ENCODE results near the gene CHAF1B.
"Not testable (repeated sequence)": the region's sequence is repeated elsewhere in the genome, so short reads cannot be mapped to it uniquely, and the experiment has no call there.

CHAF1B gene

DNA sequence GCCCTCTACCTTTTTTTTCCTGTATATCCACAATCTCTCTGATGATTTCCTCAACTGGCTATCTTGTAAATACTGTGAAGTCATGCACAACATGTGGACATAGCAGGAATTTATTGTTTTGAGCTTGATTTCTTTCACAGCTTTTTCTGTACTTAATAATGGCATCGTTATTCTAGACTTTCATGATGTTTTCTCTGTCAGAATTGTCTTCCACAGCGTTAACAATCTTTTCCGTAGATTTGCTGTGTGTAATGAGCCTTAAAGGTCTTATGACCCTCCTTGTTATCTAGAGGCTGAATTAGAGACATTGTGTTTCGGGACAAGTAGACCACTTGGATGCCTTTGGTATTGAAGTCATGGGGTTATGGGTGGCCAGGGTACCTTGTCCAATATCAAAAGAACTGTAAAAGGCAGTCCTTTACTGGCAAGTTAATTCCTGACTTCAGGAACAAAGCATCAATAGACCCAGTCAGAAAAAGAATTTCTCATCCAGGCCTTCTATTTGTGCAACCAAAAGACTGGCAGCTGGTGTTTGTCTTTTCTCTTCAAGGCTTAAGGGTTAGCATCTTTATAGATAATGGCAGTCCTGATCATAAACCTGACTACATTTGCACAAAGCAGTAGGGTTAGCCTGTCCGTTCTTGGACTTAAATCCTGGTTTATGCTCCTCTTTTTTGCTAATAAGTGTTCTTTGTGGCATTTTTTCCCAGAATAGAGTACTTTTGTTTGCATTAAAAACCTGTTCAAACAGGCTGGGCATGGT, 30.1 kb upstream of the CHAF1B start:
- no peak overlapping the region for H3K4me3 ChIP-seq
- no peak overlapping the region for H3K4me2 ChIP-seq
- H3K27me3 ChIP-seq: no peaks in the 10 kb centered on the region
- no peak overlapping the region for H3K27ac ChIP-seq
- 0 out of 2 replicates have a peak, but pooled peaks cover 5% of the 10 kb centered on the region for H4K20me1 ChIP-seq
- H3K9ac ChIP-seq: no peak overlapping the region
- no peaks in the 10 kb centered on the region for H3K4me1 ChIP-seq
- TF ChIP-seq Cebpa-rat (IDR thresholded peaks at IDR 0.05): no peak
- H3K9me3 ChIP-seq: no peaks in the 10 kb centered on the region
- H3K36me3 ChIP-seq: peaks cover 88% of the 10 kb centered on the region

DNA sequence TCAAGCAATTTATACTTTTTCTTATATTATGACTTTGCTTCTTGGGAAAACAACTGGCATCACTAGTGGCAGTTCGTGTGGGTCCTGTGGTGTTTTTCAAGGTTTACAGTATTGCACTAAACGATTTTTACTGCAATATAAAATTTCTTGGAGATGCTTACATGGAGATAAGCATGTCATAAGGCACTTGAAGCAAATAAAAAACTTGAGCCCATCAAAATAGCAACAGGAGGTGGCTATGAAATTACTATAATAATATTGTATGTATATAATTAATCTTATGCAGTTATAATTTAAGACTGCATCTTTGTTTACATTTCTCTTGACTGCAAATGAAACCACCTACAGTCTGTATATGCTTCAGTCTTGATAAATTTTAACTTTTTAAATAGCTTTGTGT, 29.3 kb upstream of the CHAF1B start:
- Histone ChIP-seq H3K4me2 (no peak overlapping the region), H3K27ac (no peak overlapping the region), H3K9ac (no peak overlapping the region), H3K4me3 (no peak overlapping the region), H3K27me3 (no peaks in the 10 kb centered on the region), H3K9me3 (no peaks in the 10 kb centered on the region), H4K20me1 (0 out of 2 replicates have a peak, but pooled peaks cover 5% of the 10 kb centered on the region), H3K36me3 (peaks cover 88% of the 10 kb centered on the region), H3K4me1 (no peaks in the 10 kb centered on the region)
- no peak for TF ChIP-seq Cebpa-rat (IDR thresholded peaks at IDR 0.05)

DNA sequence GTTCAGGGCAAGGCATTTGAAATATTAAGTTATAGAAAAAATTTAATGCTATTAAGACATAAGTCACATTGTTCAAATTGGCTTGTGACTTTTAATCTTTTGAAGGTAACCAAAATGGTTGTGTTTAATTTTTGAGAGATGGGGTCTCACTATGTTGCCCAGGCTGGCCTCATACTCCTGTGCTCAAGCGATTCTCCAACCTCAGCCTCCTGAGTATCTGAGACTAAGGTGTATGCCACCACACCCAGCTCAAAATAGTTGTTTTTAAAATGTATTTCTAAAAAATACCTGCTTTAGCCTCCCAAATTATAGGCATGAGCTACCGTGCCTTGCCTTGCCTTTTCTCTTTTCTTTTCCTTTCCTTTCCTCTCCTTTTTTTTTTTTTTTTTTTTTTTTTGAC, 26.0 kb upstream of the CHAF1B start:
- no peak overlapping the region for H3K4me2 ChIP-seq
- H4K20me1 ChIP-seq: 0 out of 2 replicates have a peak, but pooled peaks cover 5% of the 10 kb centered on the region
- H3K9ac ChIP-seq: no peak overlapping the region
- no peak overlapping the region for H3K27ac ChIP-seq
- H3K27me3 ChIP-seq: no peaks in the 10 kb centered on the region
- no peaks in the 10 kb centered on the region for H3K4me1 ChIP-seq
- no peak overlapping the region for H3K4me3 ChIP-seq
- no peak for TF ChIP-seq Cebpa-rat (IDR thresholded peaks at IDR 0.05)
- no peaks in the 10 kb centered on the region for H3K9me3 ChIP-seq
- H3K36me3 ChIP-seq: peaks cover 90% of the 10 kb centered on the region

DNA sequence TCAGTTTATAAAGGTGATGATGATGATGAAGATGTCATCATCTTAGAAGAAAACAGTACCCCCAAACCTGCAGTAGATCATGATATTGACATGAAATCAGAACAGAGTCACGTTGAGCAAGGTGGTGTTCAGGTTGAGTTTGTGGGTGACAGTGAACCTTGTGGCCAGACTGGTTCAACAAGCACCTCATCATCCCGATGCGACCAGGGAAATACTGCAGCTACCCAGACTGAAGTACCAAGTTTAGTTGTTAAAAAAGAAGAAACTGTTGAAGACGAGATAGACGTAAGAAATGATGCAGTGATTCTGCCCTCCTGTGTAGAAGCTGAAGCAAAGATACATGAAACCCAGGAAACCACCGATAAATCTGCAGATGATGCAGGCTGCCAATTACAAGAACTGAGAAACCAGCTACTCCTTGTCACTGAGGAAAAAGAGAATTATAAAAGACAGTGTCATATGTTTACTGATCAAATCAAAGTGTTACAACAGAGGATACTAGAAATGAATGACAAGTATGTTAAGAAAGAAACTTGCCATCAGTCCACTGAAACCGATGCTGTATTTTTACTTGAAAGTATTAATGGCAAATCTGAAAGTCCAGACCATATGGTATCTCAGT, 16.0 kb upstream of the CHAF1B start:
- Histone ChIP-seq H3K4me2 (no peak overlapping the region), H3K9me3 (no peaks in the 10 kb centered on the region), H3K9ac (no peak overlapping the region), H4K20me1 (0 out of 2 replicates have a peak, but pooled peaks cover under 1% of the 10 kb centered on the region), H3K27ac (no peak overlapping the region), H3K36me3 (peaks cover 98% of the 10 kb centered on the region), H3K4me1 (no peaks in the 10 kb centered on the region), H3K4me3 (no peak overlapping the region), H3K27me3 (no peaks in the 10 kb centered on the region)
- TF ChIP-seq Cebpa-rat (IDR thresholded peaks at IDR 0.05): no peak

DNA sequence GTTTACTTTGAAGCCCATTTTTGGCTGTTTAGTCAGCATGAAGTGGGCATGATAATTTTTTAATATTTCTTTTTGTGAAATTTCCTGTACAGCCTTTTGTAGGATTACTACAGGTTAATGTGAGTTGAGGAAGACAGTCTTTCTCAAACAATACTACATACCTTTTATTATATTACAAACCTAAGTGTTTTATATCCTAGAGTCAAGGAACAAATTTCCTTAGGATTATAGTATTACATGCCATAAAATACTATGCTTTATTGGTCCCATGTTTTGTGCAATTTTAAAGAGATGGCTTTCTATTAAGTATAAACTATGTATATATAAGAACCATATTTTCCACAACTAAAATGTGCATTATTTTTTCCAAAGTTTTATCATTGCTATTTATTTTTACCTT, 9.2 kb upstream of the CHAF1B start:
- Histone ChIP-seq H3K4me2 (no peak overlapping the region), H3K9ac (no peak overlapping the region), H3K27me3 (no peaks in the 10 kb centered on the region), H3K9me3 (no peaks in the 10 kb centered on the region), H3K4me1 (peaks cover 15% of the 10 kb centered on the region), H3K36me3 (peaks cover 66% of the 10 kb centered on the region), H3K4me3 (no peak overlapping the region), H4K20me1 (0 out of 2 replicates have a peak, but pooled peaks cover 5% of the 10 kb centered on the region), H3K27ac (no peak overlapping the region)
- no peak for TF ChIP-seq Cebpa-rat (IDR thresholded peaks at IDR 0.05)

DNA sequence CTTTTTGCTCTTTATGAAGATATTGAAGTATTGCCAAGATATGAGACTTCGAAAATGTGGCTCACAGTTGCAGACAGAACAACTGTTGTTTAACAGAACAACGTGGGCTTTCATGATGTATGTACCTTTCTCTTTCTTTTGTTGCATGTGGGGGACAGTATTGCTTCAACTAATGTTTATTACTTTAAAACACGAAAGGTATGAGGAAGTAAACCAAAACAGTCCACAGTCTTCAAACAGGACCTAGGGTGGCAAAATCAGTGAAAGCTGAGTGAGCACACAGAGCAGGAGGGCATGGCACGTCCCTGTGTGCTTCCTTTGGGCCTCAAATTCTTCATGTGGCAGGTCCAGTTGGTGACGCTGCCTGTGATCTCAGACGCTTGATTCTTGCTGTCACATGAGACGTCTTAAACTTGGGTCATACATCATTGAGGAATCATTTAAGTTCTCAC, 7.8 kb upstream of the CHAF1B start:
- Histone ChIP-seq H3K4me1 (peaks cover 15% of the 10 kb centered on the region), H3K4me3 (no peak overlapping the region), H3K9ac (no peak overlapping the region), H3K4me2 (no peak overlapping the region), H3K36me3 (peaks cover 54% of the 10 kb centered on the region), H3K27ac (no peak overlapping the region), H3K9me3 (no peaks in the 10 kb centered on the region), H3K27me3 (no peaks in the 10 kb centered on the region), H4K20me1 (0 out of 2 replicates have a peak, but pooled peaks cover 5% of the 10 kb centered on the region)
- TF ChIP-seq Cebpa-rat (IDR thresholded peaks at IDR 0.05): no peak

DNA sequence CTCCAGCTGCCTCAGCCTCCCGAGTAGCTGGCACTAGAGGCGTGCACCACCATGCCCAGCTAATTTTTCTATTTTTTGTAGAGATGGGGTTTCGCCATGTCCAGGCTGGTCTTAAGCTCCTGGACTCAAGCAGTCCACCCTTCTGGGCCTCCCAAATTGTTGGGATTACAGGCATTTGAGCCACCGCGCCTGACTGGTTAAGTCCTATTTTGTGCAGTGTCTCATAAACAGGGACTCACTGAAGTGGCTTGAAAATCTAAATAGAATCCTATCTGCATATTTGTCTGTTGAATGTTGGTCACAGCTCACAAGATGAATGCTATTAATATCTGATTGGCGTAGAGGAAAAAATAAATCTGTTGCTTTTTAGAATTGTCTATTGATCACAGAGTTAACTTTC, 5.9 kb upstream of the CHAF1B start:
- Histone ChIP-seq H3K36me3 (peaks cover 35% of the 10 kb centered on the region), H3K4me3 (no peak overlapping the region), H3K9ac (no peak overlapping the region), H3K4me2 (no peak overlapping the region), H4K20me1 (0 out of 2 replicates have a peak, but pooled peaks cover 4% of the 10 kb centered on the region), H3K9me3 (no peaks in the 10 kb centered on the region), H3K27ac (no peak overlapping the region), H3K27me3 (no peaks in the 10 kb centered on the region), H3K4me1 (peaks cover 15% of the 10 kb centered on the region)
- TF ChIP-seq Cebpa-rat (IDR thresholded peaks at IDR 0.05): no peak

DNA sequence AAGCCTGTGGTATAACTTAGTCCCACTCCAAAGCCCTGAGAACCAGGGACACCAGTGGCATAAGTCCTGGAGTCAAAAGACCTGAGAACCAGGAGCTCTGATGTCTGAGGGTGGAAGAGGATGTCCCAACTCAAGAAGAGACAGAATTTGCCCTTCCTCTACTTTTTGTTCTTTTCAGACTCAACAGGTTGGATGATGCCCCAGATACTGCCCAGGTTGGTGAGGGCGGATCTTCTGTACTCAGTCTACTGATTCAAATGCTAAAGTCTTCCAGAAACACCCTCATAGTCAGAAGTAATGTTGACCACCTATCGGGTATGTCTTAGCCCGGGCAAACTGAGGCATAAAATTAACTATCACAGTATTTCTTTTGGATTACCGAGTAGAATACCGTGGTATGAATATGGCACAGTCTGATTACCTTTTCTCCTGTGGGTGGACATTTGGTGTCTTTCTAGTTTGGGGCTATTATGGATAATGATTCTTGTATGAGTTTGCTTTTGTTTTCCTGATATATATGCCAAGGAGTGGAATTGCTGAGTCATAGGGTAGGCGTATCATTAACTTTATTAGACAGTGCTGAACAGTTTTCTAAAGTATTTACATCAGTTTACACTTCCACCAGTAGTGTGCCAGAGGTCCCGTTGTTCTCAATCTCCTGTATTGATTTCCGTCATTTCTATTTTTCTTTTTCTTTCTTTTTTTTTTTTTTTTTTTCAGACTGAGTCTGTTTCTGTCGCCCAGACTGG, 3.2 kb upstream of the CHAF1B start:
- H3K9ac ChIP-seq: no peak overlapping the region
- no peak overlapping the region for H3K27ac ChIP-seq
- no peak overlapping the region for H3K4me2 ChIP-seq
- no peak for TF ChIP-seq Cebpa-rat (IDR thresholded peaks at IDR 0.05)
- no peaks in the 10 kb centered on the region for H3K9me3 ChIP-seq
- H4K20me1 ChIP-seq: no peaks in the 10 kb centered on the region
- peaks cover 27% of the 10 kb centered on the region for H3K4me1 ChIP-seq
- no peaks in the 10 kb centered on the region for H3K27me3 ChIP-seq
- H3K36me3 ChIP-seq: peaks cover 12% of the 10 kb centered on the region
- no peak overlapping the region for H3K4me3 ChIP-seq

DNA sequence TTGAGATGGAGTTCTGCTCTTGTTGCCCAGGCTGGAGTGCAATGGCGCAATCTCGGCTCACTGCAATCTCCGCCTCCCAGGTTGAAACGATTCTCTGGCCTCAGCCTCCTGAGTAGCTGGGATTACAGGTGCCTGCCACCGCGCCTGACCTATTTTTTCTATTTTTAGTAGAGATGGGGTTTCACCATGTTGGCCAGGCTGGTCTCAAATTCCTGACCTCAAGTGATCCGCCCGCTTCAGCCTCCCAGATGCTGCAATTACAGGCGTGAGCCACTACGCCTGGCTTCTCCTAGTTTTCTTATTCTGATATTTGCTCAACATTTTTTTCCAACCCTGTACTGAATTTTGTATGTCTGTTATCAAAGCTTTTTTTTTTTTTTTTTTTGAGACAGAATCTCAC, 2.5 kb upstream of the CHAF1B start:
- not testable (repeated sequence) for H4K20me1 ChIP-seq, H3K9me3 ChIP-seq, H3K27ac ChIP-seq, H3K4me2 ChIP-seq, H3K27me3 ChIP-seq, H3K9ac ChIP-seq, H3K4me3 ChIP-seq
- Histone ChIP-seq H3K4me1 (peaks cover 27% of the 10 kb centered on the region), H3K36me3 (peaks cover 12% of the 10 kb centered on the region)

DNA sequence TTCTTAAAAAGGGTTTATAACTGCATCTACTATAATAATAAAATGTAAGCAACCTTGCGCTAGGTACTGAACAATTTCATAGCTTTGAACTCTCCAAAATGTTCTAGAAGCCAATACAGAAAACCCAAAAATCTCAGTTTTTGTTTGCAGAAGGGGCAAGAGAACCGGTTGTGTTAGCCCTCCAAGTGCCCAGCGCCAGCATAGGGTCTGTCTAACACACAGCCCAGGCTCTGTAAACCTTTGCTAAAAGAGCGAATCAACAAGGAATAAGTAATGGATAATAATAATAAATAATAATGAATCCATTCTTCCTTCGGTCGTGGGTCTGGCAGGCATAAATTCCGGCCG, 333 bp upstream of the CHAF1B start:
- Histone ChIP-seq H4K20me1 (no peaks in the 10 kb centered on the region), H3K9ac (no peak overlapping the region), H3K9me3 (no peaks in the 10 kb centered on the region; the same call in 1 of the 2 replicates), H3K27ac (no peak overlapping the region), H3K27me3 (no peaks in the 10 kb centered on the region), H3K4me3 (peak overlapping the region; percentile 92), H3K4me2 (peak overlapping the region; percentile 93; the same call in 1 of the 2 replicates), H3K4me1 (peaks cover 17% of the 10 kb centered on the region), H3K36me3 (peaks cover 29% of the 10 kb centered on the region)
- TF ChIP-seq Cebpa-rat (IDR thresholded peaks at IDR 0.05): no peak
